A673 (cell line): ENCODE results near the gene MYOF.

ENCODE experiments used
- CTCF ChIP-seq: fragments of 300-800, 200-600 bp; sonication (generic); conservative IDR thresholded peaks from 2 replicates; pipeline ENCODE4 v1.5.1; 2017; ENCODE audit warnings: low read depth, mild to moderate bottlenecking, antibody characterized with exemption, low read length, moderate library complexity, mixed read lengths
- EZH2 ChIP-seq: fragments of 200-600 bp; sonication (generic); IDR thresholded peaks from 2 replicates; pipeline ENCODE4 v1.6.1; 2017; ENCODE audit warnings: borderline replicate concordance, low read depth, mild to moderate bottlenecking, mixed read lengths, antibody characterized with exemption, low read length; ENCODE audit not compliant: poor library complexity, severe bottlenecking

GRCh38 chr10:93458821-93459257, 23.3 kb downstream of the MYOF start:
- no peak for TF ChIP-seq CTCF
- no peak for TF ChIP-seq EZH2
